IMR-90 (cell line): ENCODE measurements around the gene CD38. TPM values are rescaled to one million over a fixed set of nuclear protein-coding genes. Genes with fewer than 3 reads are reported as not detected.

ENCODE experiments used
- ATAC-seq: fragments of 200-7000 bp; cut with Tn5 transposase; 2 replicates; pipeline ENCODE4 v1.9.1; 2020; ENCODE audit warnings: low read depth, mild to moderate bottlenecking, moderate library complexity
- BruUV-seq: library from RNA; stranded (reverse); fragments of 400-500 nt; replicated peaks from 2 replicates; lab custom pipeline; 2021; lab: Mats Ljungman, UMichigan
- CTCF ChIA-PET: fragments of 300-600 bp; formaldehyde crosslinking; extraction: SDS; loops from one replicate; lab custom pipeline; 2021; ENCODE audit warnings: antibody characterized with exemption; lab: Yijun Ruan, JAX
- POLR2A ChIA-PET: fragments of 300-600 bp; sonication (Branson Sonifier 250); formaldehyde crosslinking; loops from one replicate; lab custom pipeline; 2022; ENCODE audit warnings: antibody characterized with exemption; ENCODE audit not compliant: unreplicated experiment; lab: Charles Lee
- DNase-seq: peaks from one replicate; pipeline ENCODE4 v3.0.0; 2013
- H2AFZ ChIP-seq: replicated peaks from 2 replicates; pipeline ENCODE3; 2013; ENCODE audit warnings: low read length, mild to moderate bottlenecking; ENCODE audit not compliant: poor library complexity
- H2AK5ac ChIP-seq: 2 replicates; pipeline ENCODE4 v1.6.1; 2013; ENCODE audit warnings: low read depth, low read length, inconsistent platforms
- H2AK9ac ChIP-seq: replicated peaks from 2 replicates; pipeline ENCODE3; 2013; ENCODE audit warnings: mild to moderate bottlenecking, low read depth, low read length, moderate library complexity; ENCODE audit not compliant: poor library complexity
- H2BK120ac ChIP-seq: 2 replicates; pipeline ENCODE4 v1.6.1; 2013; ENCODE audit warnings: low read depth, low read length, inconsistent platforms
- H2BK15ac ChIP-seq: 3 replicates; pipeline ENCODE4 v1.6.1; 2013; ENCODE audit warnings: low read depth, low read length, inconsistent platforms
- H2BK20ac ChIP-seq: 2 replicates; pipeline ENCODE4 v1.6.1; 2013; ENCODE audit warnings: low read depth, mild to moderate bottlenecking, inconsistent platforms, low read length, moderate library complexity
- H2BK5ac ChIP-seq: 2 replicates; pipeline ENCODE4 v1.6.1; 2013; ENCODE audit warnings: mild to moderate bottlenecking, low read depth, low read length, inconsistent platforms; ENCODE audit not compliant: poor library complexity, severe bottlenecking
- H3K14ac ChIP-seq: replicated peaks from 2 replicates; pipeline ENCODE4 v1.6.1; 2013; ENCODE audit warnings: low read depth, low read length, inconsistent platforms
- H3K18ac ChIP-seq: 2 replicates; pipeline ENCODE4 v1.6.1; 2013; ENCODE audit warnings: low read depth, low read length, control low read depth
- H3K23ac ChIP-seq: 2 replicates; pipeline ENCODE4 v1.6.1; 2013; ENCODE audit warnings: low read depth, low read length, inconsistent platforms
- H3K27ac ChIP-seq: 2 replicates; pipeline ENCODE4 v1.5.1; 2013; ENCODE audit warnings: mild to moderate bottlenecking, control low read depth, low read length; ENCODE audit not compliant: insufficient read depth
- H3K27me3 ChIP-seq: 2 replicates; pipeline ENCODE4 v1.6.1; 2013; ENCODE audit warnings: low read length; ENCODE audit not compliant: control insufficient read depth, insufficient read depth
- H3K36me3 ChIP-seq: 2 replicates; pipeline ENCODE4 v1.6.1; 2013; ENCODE audit warnings: low read length, mixed read lengths; ENCODE audit not compliant: control insufficient read depth, insufficient read depth
- H3K4ac ChIP-seq: 2 replicates; pipeline ENCODE4 v1.6.1; 2013; ENCODE audit warnings: low read depth, low read length, inconsistent platforms
- H3K4me1 ChIP-seq: 2 replicates; pipeline ENCODE4 v1.6.1; 2013; ENCODE audit warnings: low read length, mixed read lengths; ENCODE audit not compliant: control insufficient read depth, insufficient read depth
- H3K4me2 ChIP-seq: 2 replicates; pipeline ENCODE4 v1.6.1; 2013; ENCODE audit warnings: low read depth, mild to moderate bottlenecking, control low read depth, low read length, moderate library complexity
- H3K4me3 ChIP-seq: 2 replicates; pipeline ENCODE4 v1.5.1; 2013; ENCODE audit warnings: low read depth, mild to moderate bottlenecking, control low read depth, low read length, moderate library complexity; ENCODE audit not compliant: insufficient read depth
- H3K56ac ChIP-seq: 2 replicates; pipeline ENCODE4 v1.6.1; 2013; ENCODE audit warnings: low read length, inconsistent platforms; ENCODE audit not compliant: insufficient read depth; ENCODE audit errors: extremely low read depth
- H3K79me1 ChIP-seq, 2 experiments: 2 replicates each; pipeline ENCODE4 v1.6.1; 2013; ENCODE audit warnings: low read length in 2 of 2, inconsistent platforms in 1 of 2, low read depth in 1 of 2
- H3K9ac ChIP-seq: 2 replicates; pipeline ENCODE4 v1.6.1; 2013; ENCODE audit warnings: low read depth, low read length, control low read depth
- H3K9me1 ChIP-seq: 2 replicates; pipeline ENCODE4 v1.6.1; 2013; ENCODE audit warnings: low read length, inconsistent platforms; ENCODE audit not compliant: insufficient read depth
- H3K9me3 ChIP-seq: 2 replicates; pipeline ENCODE4 v1.6.1; 2013; ENCODE audit warnings: low read length; ENCODE audit not compliant: control insufficient read depth, insufficient read depth
- H4K20me1 ChIP-seq: 2 replicates; pipeline ENCODE4 v1.6.1; 2013; ENCODE audit warnings: low read length, inconsistent platforms; ENCODE audit not compliant: insufficient read depth
- H4K5ac ChIP-seq: 2 replicates; pipeline ENCODE4 v1.6.1; 2013; ENCODE audit warnings: mild to moderate bottlenecking, low read depth, low read length, control low read depth
- H4K8ac ChIP-seq, 2 experiments: 2 replicates each; pipeline ENCODE4 v1.6.1; 2013; ENCODE audit warnings: low read depth in 2 of 2, low read length in 2 of 2, control low read depth in 1 of 2, inconsistent platforms in 1 of 2
- H4K91ac ChIP-seq: 2 replicates; pipeline ENCODE4 v1.6.1; 2013; ENCODE audit warnings: low read depth, low read length, inconsistent platforms; ENCODE audit not compliant: insufficient read depth
- BHLHE40 ChIP-seq: fragments of 150-350 bp; IDR thresholded peaks from 2 replicates; pipeline ENCODE4 v1.6.1; 2016; ENCODE audit warnings: mild to moderate bottlenecking, low read depth, low read length
- CEBPB ChIP-seq: IDR thresholded peaks from 2 replicates; pipeline ENCODE4 v1.6.1; 2012; ENCODE audit warnings: low read depth, low read length, improper control_type of control experiment
- FOS ChIP-seq: fragments of 150-350 bp; IDR thresholded peaks from 2 replicates; pipeline ENCODE4 v1.6.1; 2016; ENCODE audit warnings: low read depth, low read length
- NFE2L2 ChIP-seq: fragments of 150-350 bp; IDR thresholded peaks from 2 replicates; pipeline ENCODE4 v1.6.1; 2016; ENCODE audit warnings: low read depth, mild to moderate bottlenecking, low read length
- RAD21 ChIP-seq: IDR thresholded peaks from 2 replicates; pipeline ENCODE4 v1.6.1; 2012; ENCODE audit warnings: low read length, improper control_type of control experiment
- RFX5 ChIP-seq: IDR thresholded peaks from 2 replicates; pipeline ENCODE4 v1.8.0; 2012; ENCODE audit warnings: low read depth, mild to moderate bottlenecking, low read length, moderate library complexity
- SMC3 ChIP-seq: fragments of 150-350 bp; IDR thresholded peaks from 2 replicates; pipeline ENCODE4 v1.6.1; 2016; ENCODE audit warnings: low read depth, mild to moderate bottlenecking, antibody characterized with exemption, low read length, moderate library complexity
- WGBS, 2 experiments: methylation state at CpG; one replicate each; pipeline versions ENCODE4 v1.1.5 to v1.1.7; 2013; ENCODE audit warnings: missing lambda C conversion rate in 2 of 2; ENCODE audit not compliant: insufficient read length in 1 of 2; ENCODE audit errors: extremely low coverage in 2 of 2; 5-methylcytosine and 5-hydroxymethylcytosine counted together
- dilution Hi-C: fragments of 300-500 bp; cut with HindIII; formaldehyde crosslinking; loops from one replicate; pipeline ENCODE4 v1.14.3; 2018; ENCODE audit warnings: low sequenced_read_pairs; ENCODE audit not compliant: unreplicated experiment
- in situ Hi-C: fragments of 300-500 bp; cut with MboI; formaldehyde crosslinking; loops from 3 replicates; pipeline ENCODE4 v1.14.3; 2019; ENCODE audit warnings: low sequenced_read_pairs, inconsistent platforms, mixed read lengths
- intact Hi-C: fragments of 100-400 bp; cut with micrococcal nuclease; formaldehyde crosslinking; loops from 2 replicates; pipeline ENCODE4 v1.10.0; 2022
- polyA plus RNA-seq, 3 experiments: library from polyadenylated mRNA; depleted of rRNA; stranded (reverse); fragments of >200 nt; gene quantifications; 2 replicates each; pipeline ENCODE4 v1.2.3, GENCODE V29; 2012; ENCODE audit warnings: low replicate concordance in 1 of 3
- total RNA-seq: library from RNA; depleted of rRNA; stranded (reverse); fragments of >200 nt; gene quantifications from 2 replicates; pipeline ENCODE4 v1.2.3, GENCODE V29; 2012

Gene CD38
- total and polyA plus RNA-seq, 2 of the 4 experiments (the other 2 are of a cell fraction): not detected

DNA sequence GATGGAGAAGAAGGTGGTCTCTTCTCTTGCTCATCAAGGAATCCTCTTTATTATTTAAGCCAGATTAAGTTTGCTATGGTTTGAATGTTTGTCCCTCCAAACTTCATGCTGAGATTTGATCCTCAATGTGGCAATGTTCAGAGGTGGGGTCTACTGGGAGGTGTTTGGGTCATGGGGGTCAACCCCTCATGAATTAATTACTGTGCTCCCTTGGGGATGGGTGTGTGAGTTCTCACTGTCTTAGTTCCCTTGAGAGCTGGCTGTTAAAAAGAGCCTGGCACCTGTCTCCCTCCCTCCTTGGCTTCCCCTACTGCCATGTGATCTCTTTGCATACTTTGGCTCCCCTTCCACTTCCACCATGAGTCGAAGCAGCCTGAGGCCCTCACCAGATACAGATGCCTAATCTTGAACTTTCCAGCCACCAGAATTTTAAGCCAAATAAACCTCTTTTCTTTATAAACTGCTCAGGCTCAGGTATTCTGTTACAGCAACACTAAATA is 36.0 kb upstream of the CD38 start:
- peaks cover 14% of the 10 kb centered on the region for H3K9me3 ChIP-seq
- H3K9me1 ChIP-seq: no peaks in the 10 kb centered on the region
- CTCF ChIA-PET: no interaction called here
- no peak overlapping the region for H3K27ac ChIP-seq
- no peak for DNase-seq
- no peaks in the 10 kb centered on the region for H3K79me1 ChIP-seq
- H3K14ac ChIP-seq: no peak overlapping the region
- in situ Hi-C loops (no loop called here), dilution Hi-C loops (no loop called here), intact Hi-C loops (no loop called here)
- no peak overlapping the region for H3K56ac ChIP-seq
- H4K91ac ChIP-seq: no peak overlapping the region
- no peak overlapping the region for H3K4me2 ChIP-seq
- TF ChIP-seq BHLHE40 (no peak), SMC3 (no peak), RFX5 (no peak), CEBPB (no peak), RAD21 (no peak), NFE2L2 (no peak), FOS (no peak)
- no peak overlapping the region for H2BK20ac ChIP-seq
- H4K5ac ChIP-seq: no peak overlapping the region
- WGBS, 2 experiments: no CpG with 5 or more reads among the region's 1 CpG
- H3K18ac ChIP-seq: no peak overlapping the region
- H3K4me3 ChIP-seq: no peak overlapping the region
- no peak overlapping the region for H2AFZ ChIP-seq
- no peak overlapping the region for H2BK5ac ChIP-seq
- no peak for ATAC-seq
- H3K27me3 ChIP-seq: peaks cover 5% of the 10 kb centered on the region; the same call in 1 of the 2 replicates
- H2AK9ac ChIP-seq: no peak overlapping the region
- H3K4ac ChIP-seq: no peak overlapping the region
- peaks cover 2% of the 10 kb centered on the region; the same call in 1 of the 2 replicates for H3K4me1 ChIP-seq
- no peak overlapping the region for H2BK15ac ChIP-seq
- no peaks in the 10 kb centered on the region for H3K36me3 ChIP-seq
- H3K23ac ChIP-seq: no peak overlapping the region
- POLR2A ChIA-PET: no interaction called here
- no peak overlapping the region for H4K8ac ChIP-seq
- H3K9ac ChIP-seq: no peak overlapping the region
- H2AK5ac ChIP-seq: no peak overlapping the region
- no peak overlapping the region for H2BK120ac ChIP-seq
- H4K20me1 ChIP-seq: no peaks in the 10 kb centered on the region
- no TSS peak for BruUV-seq
